Middle frontal gyrus (tissue), 1 donor: ENCODE results near the gene PRRC2A.
A peak's percentile ranks its signal among the peaks of the same experiment; 100 is the strongest.

ENCODE experiments used
- DNase-seq: peaks from one replicate; pipeline ENCODE4 v3.0.0-alpha.2; 2015; ENCODE audit warnings: low spot score; ENCODE audit errors: extremely low spot score

The PRRC2A gene

DNA sequence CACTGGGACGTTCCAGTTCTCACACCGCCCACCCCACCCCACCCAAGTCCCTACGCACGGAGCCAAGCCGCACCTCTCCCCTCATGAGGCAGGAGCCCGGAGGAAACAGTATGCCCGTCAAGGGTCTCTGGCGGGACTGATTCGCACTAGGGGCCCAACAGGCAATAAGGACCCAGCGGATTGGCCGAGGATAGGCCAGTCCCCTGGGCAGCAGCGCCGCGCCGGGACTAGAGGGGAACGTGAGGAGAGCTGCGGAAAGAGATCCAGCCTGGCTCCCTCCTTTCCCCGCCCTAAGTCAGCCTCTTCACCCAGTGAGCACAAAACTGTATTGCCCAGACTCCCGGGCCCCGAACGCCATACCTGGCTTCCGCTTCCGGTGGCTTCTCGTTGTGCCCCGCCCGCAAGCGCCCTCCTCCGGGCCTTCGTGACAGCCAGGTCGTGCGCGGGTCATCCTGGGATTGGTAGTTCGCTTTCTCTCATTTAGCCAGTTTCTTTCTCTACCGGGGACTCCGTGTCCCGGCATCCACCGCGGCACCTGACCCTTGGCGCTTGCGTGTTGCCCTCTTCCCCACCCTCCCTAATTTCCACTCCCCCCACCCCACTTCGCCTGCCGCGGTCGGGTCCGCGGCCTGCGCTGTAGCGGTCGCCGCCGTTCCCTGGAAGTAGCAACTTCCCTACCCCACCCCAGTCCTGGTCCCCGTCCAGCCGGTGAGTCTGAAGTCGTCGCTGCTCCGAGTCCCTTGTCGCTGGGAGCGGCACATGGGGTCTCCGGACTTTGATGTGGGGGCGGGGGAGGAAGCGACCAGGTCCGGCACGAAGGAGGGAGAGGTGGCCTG is 45.2 kb downstream of the PRRC2A start, which contains the start of gene CSNK2B:
Gene CSNK2B (plus strand): TSS at position 580 of the 836 bp plus-strand sequence. CDS start 752 bp downstream, outside the sequence.
- peak; percentile 99 for DNase-seq

DNA sequence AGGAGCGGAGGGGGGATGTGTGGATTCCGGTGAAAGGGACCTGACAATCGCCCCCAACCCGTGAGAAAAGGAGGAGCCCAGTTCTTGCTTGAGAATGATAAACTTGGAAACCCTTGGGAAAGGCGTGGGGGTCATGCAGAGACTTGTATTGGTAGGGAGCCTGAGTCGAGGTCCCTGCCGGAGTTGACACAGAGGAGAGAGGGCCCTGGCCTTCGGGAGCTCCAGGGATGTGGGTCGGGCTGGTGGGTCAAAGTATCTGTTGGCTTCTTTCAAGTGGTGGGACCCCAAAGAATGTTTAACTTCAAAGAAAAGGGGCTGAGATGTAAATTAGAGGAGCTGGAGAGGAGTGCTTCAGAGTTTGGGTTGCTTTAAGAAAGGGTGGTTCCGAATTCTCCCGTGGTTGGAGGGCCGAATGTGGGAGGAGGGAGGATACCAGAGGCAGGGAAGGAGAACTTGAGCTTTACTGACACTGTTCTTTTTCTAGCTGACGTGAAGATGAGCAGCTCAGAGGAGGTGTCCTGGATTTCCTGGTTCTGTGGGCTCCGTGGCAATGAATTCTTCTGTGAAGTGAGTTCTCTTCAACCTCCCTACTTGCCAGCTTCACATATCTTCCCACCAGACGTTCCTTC is 45.9 kb downstream of the PRRC2A start:
- DNase-seq: no peak

DNA sequence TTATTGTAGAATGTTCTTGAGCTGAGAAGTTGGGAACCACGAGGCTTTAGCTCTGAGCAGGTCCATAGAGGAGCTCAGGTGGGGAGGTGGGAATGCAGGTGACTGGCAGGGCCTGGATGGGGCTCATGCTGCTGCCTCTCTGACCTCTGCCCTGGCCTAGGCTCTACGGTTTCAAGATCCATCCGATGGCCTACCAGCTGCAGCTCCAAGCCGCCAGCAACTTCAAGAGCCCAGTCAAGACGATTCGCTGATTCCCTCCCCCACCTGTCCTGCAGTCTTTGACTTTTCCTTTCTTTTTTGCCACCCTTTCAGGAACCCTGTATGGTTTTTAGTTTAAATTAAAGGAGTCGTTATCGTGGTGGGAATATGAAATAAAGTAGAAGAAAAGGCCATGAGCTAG is 49.2 kb downstream of the PRRC2A start, which contains the start of gene LY6G5B:
Gene LY6G5B (plus strand): TSS at position 301 of the 400 bp plus-strand sequence. CDS start 975 bp downstream, outside the sequence.
- no peak for DNase-seq

DNA sequence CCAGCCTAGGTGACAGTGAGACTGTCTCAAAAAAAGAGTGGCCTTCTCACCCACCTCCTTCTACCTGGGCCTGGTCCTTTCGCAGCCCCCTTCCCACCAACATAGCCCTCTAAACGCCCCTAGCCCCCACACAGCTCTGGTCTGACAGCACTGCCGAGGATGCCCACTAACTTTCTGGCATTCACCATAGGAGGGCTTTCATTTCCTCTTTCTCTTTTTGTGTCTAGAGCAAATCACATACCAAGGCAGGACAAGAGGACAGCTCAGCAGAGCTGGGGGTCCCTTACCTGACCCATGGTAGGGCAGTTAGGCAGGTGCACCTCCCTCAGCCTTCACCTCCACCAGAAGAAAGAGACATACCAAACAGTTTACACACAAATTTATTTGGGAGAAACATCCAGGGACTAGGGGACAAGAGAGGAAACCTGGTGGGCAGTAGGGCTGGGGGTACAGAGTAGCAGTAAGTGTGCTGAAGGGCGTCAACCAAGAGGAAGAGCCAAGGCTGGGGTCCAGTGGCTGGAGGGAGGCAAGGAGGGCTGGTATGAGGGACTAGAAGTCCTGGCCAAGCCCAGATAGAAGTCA is 55.9 kb downstream of the PRRC2A start:
- no peak for DNase-seq

DNA sequence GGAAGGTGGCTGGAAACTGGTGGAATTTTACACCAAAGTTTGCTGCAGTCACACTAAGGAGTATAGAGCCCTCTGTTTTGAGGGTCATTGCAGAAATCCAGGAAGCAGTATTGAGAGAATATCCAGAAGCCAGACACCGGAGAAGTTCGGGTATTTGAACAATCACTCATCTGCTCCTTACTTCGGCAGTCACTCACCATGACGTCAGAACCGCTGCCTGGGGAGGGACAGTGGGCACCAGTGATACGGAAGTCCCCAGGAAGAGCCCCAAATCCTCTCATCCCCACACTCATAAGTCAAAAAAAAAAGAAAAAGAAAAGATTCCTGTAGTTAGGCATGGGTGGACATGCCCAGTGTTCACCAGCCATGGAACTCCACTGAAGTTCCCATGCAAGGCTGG is 56.4 kb downstream of the PRRC2A start:
- no peak for DNase-seq

DNA sequence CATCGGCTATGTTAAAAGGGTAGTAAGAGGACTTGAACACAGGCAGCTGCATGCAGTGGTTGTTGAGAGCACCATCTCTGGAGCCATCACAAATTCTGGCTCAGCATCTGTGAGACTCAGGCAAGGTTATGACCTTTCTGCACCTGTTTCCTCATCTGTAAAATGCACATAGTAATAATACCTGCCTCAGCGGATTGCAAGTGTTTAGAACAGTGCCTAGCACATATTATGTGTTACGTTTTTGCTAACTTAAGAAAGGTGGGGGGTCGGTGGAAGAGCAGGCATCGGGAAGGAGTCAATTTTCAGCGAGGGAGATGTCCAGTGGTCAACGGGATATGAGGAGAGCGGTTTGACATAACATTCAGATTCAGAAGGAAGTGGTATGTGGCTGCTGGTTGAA is 57.4 kb downstream of the PRRC2A start:
- no peak for DNase-seq

DNA sequence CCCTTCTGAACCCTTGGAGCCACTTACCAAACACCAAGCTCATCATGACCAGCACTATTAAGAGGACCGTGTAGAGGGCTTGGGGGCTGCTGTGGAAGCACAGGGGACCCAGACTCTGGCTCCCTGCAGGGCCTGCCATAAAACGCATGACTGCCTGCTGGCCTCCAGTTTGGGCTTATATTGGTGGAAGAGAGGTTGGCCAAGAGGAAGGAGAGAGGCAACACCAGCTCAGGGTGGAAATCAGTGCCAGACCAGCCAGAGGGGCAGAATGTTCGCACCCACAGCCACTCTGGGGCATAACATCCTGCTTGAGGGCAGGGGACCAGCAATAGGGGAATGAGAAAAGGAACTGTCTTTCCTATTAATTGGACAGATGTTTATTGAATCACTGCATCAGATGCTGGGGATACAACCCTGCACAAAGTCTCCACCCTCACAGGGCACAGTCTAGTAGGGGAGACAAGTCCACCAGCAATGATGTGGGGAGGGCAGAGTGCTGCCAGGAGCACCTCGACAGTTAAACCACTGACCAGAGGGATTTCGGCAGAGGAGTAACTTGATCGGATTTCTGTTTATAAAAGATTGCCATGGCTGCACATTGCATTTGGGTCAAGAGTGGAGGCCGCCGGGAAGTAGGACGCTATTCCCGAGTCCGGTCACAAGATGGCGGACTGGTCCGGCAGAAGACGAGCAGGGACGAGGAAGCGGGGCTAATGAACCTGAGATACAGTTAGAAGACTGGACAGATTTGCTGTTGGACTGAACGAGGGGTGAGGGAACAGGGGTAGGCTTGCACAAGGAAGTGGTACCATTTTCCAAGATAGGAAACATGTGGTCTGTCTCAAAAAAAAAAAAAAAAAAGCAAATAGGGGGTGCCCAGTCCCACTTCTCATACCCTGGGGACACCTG is 60.0 kb downstream of the PRRC2A start, which contains the start of gene LY6G5C:
Gene LY6G5C (minus strand): TSS at position 842 of the 909 bp plus-strand sequence. CDS start 694 bp downstream, at position 148.
- DNase-seq: peak; percentile 63

DNA sequence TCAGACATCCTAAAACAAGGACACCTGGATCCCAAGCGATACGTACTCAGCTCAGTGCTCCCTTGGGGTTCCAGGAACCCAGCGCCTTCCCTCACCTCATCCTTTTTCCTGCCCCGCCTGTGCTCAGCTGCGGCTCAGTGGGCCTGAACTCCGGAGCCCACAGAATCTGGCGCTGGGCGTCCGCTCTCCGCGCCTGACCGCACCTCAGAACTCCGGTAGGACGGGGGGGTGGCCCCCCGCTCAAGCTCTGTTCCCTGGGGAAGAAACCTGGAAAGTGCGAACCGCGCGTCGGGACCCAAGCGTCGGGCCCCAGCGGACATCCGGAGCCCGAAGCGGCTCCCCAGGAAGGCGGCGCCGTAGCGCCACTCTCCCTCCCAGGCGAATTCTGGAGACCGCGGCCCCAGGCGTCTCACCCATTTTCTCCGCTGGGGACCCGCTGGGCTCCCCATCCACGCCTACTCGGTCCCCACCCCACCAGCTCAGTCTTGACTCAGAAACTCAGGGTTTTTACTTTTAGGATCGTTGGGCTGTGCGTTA is 60.7 kb downstream of the PRRC2A start:
- DNase-seq: no peak

DNA sequence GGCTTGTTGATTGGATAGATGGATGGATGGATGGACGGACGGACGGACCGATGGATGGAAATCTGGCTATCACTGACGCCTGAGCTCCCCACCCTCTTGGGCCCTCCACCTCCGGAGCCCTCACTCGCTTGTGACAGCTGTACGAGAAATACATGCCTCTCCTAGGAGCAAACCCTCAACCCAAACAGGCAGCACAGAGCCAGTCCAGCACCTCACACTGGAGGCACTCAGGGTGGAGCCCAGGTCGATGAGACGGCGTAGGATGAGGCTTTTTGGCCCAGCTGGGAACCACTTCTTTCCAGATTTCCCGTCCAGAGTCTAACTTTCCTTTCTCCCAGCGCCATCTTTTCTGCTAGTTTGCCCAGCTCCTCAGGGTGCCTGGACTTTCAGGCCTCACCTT is 63.1 kb downstream of the PRRC2A start:
- no peak for DNase-seq

DNA sequence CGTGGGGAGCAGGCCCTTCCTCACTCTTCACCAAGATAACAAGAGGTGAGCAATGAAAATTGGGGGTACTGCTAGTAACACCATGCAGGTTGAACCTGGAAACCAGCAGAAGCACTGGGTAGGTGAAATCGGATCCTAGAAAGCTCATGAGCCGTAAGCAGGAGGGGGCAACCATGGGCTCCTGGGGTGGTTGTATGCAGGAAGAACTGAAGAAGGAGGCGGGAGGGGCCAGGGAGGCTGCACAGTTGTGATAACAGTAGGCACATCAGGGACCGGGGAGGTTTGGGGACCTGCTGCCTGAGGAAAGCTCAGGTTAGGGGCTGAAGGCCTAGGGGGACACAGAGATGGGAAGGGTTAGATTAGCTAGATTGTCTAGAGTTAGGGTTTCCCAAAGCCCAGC is 66.0 kb downstream of the PRRC2A start:
- DNase-seq: no peak

DNA sequence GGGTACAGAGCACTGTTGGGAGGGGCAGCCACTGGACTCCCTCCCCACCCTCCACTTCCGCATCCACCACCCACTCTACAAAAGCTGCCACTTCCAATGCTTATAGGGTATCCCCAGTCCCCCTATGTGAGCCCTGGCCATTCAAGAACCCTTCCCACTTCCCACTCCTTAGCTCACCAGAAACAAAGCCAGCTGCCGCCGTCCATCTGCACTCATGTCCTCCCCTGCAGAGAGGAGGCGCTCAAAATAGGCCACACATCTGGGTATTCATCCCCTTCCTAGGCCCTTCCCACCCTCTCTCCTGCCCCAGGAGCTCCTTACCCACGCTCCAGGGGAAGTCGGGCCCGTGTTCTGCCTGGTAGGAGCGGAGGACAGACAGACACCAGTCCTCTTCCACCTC is 66.8 kb downstream of the PRRC2A start:
- DNase-seq: no peak
